ENCODE data around the gene MYOC. TPM values are rescaled to one million over a fixed set of nuclear protein-coding genes. Genes with fewer than 3 reads are reported as not detected.

MYOC gene
- total RNA-seq, 1 donor from 2014 or later, result not detected

DNA sequence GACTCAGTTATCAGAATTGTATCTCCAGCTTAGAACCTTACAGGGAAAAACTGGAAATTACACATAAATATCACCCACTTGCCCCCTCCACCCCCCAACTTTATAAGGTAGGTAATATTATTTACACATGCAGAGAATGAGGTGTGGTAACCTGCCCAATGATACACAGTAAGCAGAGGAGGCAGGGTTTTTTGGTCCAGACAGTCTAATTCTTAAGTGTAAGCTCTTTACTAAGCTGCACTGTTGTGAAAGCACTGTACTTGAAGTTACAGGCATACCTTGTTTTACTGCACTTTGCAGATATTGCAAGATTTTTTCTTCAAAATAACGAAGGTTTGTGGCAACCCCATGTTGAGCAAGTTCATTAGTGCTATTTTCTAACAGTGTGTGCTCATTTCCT is 55.3 kb downstream of the MYOC start:
- Mint-ChIP-seq H3K27me3 (ENCODE audit: low read depth) (no peaks in the 10 kb centered on the region), H3K36me3 (ENCODE audit: low read depth) (peaks cover 25% of the 10 kb centered on the region), H3K4me3 (ENCODE audit: unreplicated experiment) (no peak overlapping the region), H3K9me3 (ENCODE audit: low read depth) (peaks cover 11% of the 10 kb centered on the region), H3K4me1 (ENCODE audit: low read depth) (peaks cover 10% of the 10 kb centered on the region), H3K27ac (ENCODE audit: unreplicated experiment) (no peak overlapping the region)
- no peak for DNase-seq (ENCODE audit: low spot score)
- TF ChIP-seq, protein P1, sequence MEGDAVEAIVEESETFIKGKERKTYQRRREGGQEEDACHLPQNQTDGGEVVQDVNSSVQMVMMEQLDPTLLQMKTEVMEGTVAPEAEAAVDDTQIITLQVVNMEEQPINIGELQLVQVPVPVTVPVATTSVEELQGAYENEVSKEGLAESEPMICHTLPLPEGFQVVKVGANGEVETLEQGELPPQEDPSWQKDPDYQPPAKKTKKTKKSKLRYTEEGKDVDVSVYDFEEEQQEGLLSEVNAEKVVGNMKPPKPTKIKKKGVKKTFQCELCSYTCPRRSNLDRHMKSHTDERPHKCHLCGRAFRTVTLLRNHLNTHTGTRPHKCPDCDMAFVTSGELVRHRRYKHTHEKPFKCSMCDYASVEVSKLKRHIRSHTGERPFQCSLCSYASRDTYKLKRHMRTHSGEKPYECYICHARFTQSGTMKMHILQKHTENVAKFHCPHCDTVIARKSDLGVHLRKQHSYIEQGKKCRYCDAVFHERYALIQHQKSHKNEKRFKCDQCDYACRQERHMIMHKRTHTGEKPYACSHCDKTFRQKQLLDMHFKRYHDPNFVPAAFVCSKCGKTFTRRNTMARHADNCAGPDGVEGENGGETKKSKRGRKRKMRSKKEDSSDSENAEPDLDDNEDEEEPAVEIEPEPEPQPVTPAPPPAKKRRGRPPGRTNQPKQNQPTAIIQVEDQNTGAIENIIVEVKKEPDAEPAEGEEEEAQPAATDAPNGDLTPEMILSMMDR (IDR thresholded peaks at IDR 0.05), result no peak

DNA sequence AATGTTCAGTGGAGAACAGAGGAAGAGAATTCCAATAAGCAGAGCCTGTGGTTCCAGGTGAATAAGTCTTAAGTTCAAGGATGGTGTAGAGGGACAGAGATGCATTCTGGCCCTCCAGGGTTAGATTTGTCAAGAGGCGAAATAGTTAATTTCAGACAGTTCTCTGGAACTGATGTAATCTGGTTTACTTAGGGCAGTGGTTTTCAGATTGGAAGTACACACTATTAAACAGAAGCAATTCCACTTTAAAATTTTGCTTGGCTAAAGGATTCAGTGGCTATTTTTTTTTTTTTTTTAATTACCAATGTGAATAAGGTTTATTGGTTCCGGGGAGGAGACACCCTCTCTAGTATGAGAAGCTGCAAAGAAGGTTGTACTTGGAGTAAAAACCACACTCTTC is 55.8 kb downstream of the MYOC start:
- DNase-seq (ENCODE audit: low spot score), result no peak
- Mint-ChIP-seq H3K4me1 (ENCODE audit: low read depth) (peaks cover 10% of the 10 kb centered on the region), H3K9me3 (ENCODE audit: low read depth) (peaks cover 11% of the 10 kb centered on the region), H3K27me3 (ENCODE audit: low read depth) (no peaks in the 10 kb centered on the region), H3K4me3 (ENCODE audit: unreplicated experiment) (no peak overlapping the region), H3K36me3 (ENCODE audit: low read depth) (peaks cover 28% of the 10 kb centered on the region), H3K27ac (ENCODE audit: unreplicated experiment) (no peak overlapping the region)
- TF ChIP-seq, protein P1 (IDR thresholded peaks at IDR 0.05), result no peak

DNA sequence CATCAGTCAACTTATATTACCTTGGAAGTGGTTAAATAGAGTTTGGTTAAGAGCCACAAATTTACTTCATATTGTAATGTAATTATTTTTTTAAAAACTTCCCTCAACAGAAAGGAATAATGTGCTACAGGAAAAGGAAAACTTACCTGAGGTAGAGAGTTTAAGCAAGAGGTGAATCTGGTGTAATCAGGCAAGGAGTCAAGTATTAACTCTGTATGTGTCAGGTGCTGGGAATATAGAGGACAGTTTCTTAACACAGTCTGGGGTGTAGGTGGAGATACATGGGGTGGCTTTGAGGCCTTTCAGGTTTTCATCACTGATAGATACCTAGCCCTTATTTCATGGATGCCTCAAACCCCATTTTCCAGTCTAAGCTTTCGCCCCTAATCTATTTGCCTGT is 56.4 kb downstream of the MYOC start:
- peaks cover 34% of the 10 kb centered on the region for H3K36me3 Mint-ChIP-seq (ENCODE audit: low read depth)

DNA sequence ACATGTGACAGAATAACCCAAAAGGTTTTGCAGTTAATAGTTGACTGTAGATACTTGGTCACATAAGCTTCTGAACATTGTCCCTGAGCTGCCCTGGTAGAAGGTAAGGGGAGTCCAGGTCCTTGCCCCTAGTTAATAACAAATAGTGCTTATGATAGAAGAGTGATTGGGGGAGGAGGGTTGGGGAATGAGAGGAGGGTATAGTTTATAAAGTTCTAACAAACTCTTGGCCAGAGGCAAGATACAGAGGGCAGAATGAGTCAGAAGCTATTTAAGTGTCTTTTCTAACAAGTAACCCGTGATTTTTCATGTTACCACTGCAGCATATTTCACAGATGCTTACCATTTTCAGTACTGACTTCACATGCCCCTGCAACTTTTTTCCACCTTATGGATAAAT is 57.2 kb downstream of the MYOC start:
- peaks cover 11% of the 10 kb centered on the region for H3K4me1 Mint-ChIP-seq (ENCODE audit: low read depth)
- peaks cover 11% of the 10 kb centered on the region for H3K9me3 Mint-ChIP-seq (ENCODE audit: low read depth)
- no peaks in the 10 kb centered on the region for H3K27me3 Mint-ChIP-seq (ENCODE audit: low read depth)
- H3K27ac Mint-ChIP-seq (ENCODE audit: unreplicated experiment), result peak overlapping the region; percentile 89
- H3K4me3 Mint-ChIP-seq (ENCODE audit: unreplicated experiment), result no peak overlapping the region
- H3K36me3 Mint-ChIP-seq (ENCODE audit: low read depth), result peaks cover 38% of the 10 kb centered on the region
- TF ChIP-seq, protein P1 (IDR thresholded peaks at IDR 0.05), result no peak
- DNase-seq (ENCODE audit: low spot score), result no peak

More for the DNA sequence above, 56.4 kb downstream of the MYOC start:
- Mint-ChIP-seq H3K27me3 (ENCODE audit: low read depth) (no peaks in the 10 kb centered on the region), H3K27ac (ENCODE audit: unreplicated experiment) (no peak overlapping the region), H3K4me1 (ENCODE audit: low read depth) (peaks cover 10% of the 10 kb centered on the region), H3K4me3 (ENCODE audit: unreplicated experiment) (no peak overlapping the region), H3K9me3 (ENCODE audit: low read depth) (peaks cover 11% of the 10 kb centered on the region)
- no peak for DNase-seq (ENCODE audit: low spot score)
- TF ChIP-seq, protein P1 (IDR thresholded peaks at IDR 0.05), result no peak

DNA sequence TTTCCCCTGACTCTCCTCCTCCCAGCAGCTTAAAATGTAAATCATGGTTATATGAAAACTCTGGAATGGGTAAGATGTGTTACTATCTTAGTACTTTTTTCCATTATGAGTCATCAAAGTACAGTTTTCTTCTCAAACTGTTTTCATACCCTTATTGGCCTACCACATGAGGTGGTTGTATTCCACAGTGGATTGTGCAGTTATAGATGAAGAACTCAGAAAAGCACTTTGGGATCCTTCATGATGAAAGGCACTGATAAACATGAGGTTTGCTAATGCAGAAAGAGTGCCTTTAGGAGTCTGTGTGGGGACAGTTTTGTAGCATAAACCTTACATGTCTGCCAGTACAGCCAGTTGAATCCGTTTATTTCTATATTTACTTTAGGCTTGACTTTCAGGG is 62.5 kb downstream of the MYOC start:
- H3K4me1 Mint-ChIP-seq (ENCODE audit: low read depth), result peaks cover 20% of the 10 kb centered on the region
- H3K36me3 Mint-ChIP-seq (ENCODE audit: low read depth), result peaks cover 54% of the 10 kb centered on the region
- H3K9me3 Mint-ChIP-seq (ENCODE audit: low read depth), result no peaks in the 10 kb centered on the region
- TF ChIP-seq, protein P1 (IDR thresholded peaks at IDR 0.05), result no peak
- DNase-seq (ENCODE audit: low spot score), result no peak
- no peak overlapping the region for H3K4me3 Mint-ChIP-seq (ENCODE audit: unreplicated experiment)
- H3K27me3 Mint-ChIP-seq (ENCODE audit: low read depth), result no peaks in the 10 kb centered on the region
- H3K27ac Mint-ChIP-seq (ENCODE audit: unreplicated experiment), result peak overlapping the region; percentile 34
